Endothelial cell of umbilical vein (primary cell): ENCODE data around the gene MAP3K4. TPM values are rescaled to one million over a fixed set of nuclear protein-coding genes. Genes with fewer than 3 reads are reported as not detected.

Experiments
- BruUV-seq: library from RNA; stranded (reverse); fragments of 400-500 nt; replicated peaks from 2 replicates; lab custom pipeline; 2021; lab: Mats Ljungman, UMichigan
- CTCF ChIA-PET: fragments of 300-600, 350-600 bp; sonication (Branson Sonifier 250); formaldehyde crosslinking; loops from one replicate; lab custom pipeline; 2021; ENCODE audit warnings: antibody characterized with exemption, inconsistent platforms; lab: Charles Lee
- POLR2A ChIA-PET: fragments of 300-600, 350-600 bp; sonication (Branson Sonifier 250); formaldehyde crosslinking; loops from one replicate; lab custom pipeline; 2021; ENCODE audit warnings: antibody characterized with exemption, inconsistent platforms; lab: Charles Lee
- DNase-seq: peaks from one replicate; pipeline ENCODE4 v3.0.0-alpha.2; 2011; ENCODE audit warnings: low read depth, low spot score
- FAIRE-seq: peaks from 2 replicates; lab custom pipeline; 2011; peaks lifted over from hg19 to GRCh38; lab: Jason Lieb, UNC
- H2AFZ ChIP-seq: 2 replicates; pipeline ENCODE4 v1.6.0; 2012; ENCODE audit warnings: low read depth, low read length, control low read depth, inconsistent platforms
- H3K27ac ChIP-seq: 2 replicates; pipeline ENCODE4 v1.5.1; 2011; ENCODE audit warnings: low read depth, mild to moderate bottlenecking, control low read depth, low read length, moderate library complexity; ENCODE audit not compliant: insufficient read depth
- H3K27me3 ChIP-seq, 2 experiments: 2 replicates each; pipeline versions ENCODE4 v1.6.0 to v1.6.1; 2011; ENCODE audit warnings: low read length in 2 of 2, mixed read lengths in 1 of 2; ENCODE audit not compliant: control insufficient read depth in 2 of 2, insufficient read depth in 2 of 2
- H3K36me3 ChIP-seq, 2 experiments: 2 replicates in 1 of 2; 3 replicates in 1 of 2; pipeline ENCODE4 v1.5.1; 2011; ENCODE audit warnings: low read length in 2 of 2, mild to moderate bottlenecking in 1 of 2, moderate library complexity in 1 of 2; ENCODE audit not compliant: control insufficient read depth in 2 of 2, insufficient read depth in 2 of 2; ENCODE audit errors: extremely low read depth in 1 of 2
- H3K4me1 ChIP-seq: 3 replicates; pipeline ENCODE4 v1.5.1; 2011; ENCODE audit warnings: mild to moderate bottlenecking, low read length; ENCODE audit not compliant: control insufficient read depth, insufficient read depth; ENCODE audit errors: extremely low read depth
- H3K4me2 ChIP-seq: 2 replicates; pipeline ENCODE4 v1.6.1; 2011; ENCODE audit warnings: low read length, control low read depth, mixed read lengths; ENCODE audit not compliant: insufficient read depth
- H3K4me3 ChIP-seq, 3 experiments: fragments of 200-600 bp in 1 of 3; sonication (generic), shearing (Covaris generic) in 1 of 3; replicated peaks in 1 of 3; 2 replicates each; pipeline ENCODE4 v1.5.1; 2011 to 2016; ENCODE audit warnings: control low read depth in 3 of 3, low read length in 3 of 3, mild to moderate bottlenecking in 2 of 3, inconsistent platforms in 1 of 3, low read depth in 1 of 3, moderate library complexity in 1 of 3; ENCODE audit not compliant: insufficient read depth in 1 of 3
- H3K79me2 ChIP-seq: 2 replicates; pipeline ENCODE4 v1.6.0; 2012; ENCODE audit warnings: low read length, inconsistent platforms; ENCODE audit not compliant: control insufficient read depth, insufficient read depth
- H3K9ac ChIP-seq: replicated peaks from 2 replicates; pipeline ENCODE3; 2011; ENCODE audit warnings: low read length, control low read depth; ENCODE audit not compliant: insufficient read depth; ENCODE audit errors: extremely low read depth
- H3K9me1 ChIP-seq: replicated peaks from 3 replicates; pipeline ENCODE4 v1.6.0; 2011; ENCODE audit warnings: mild to moderate bottlenecking, low read length; ENCODE audit not compliant: control insufficient read depth, insufficient read depth; ENCODE audit errors: extremely low read depth
- H3K9me3 ChIP-seq: replicated peaks from 2 replicates; pipeline ENCODE4 v1.5.1; 2012; ENCODE audit warnings: low read length, inconsistent platforms; ENCODE audit not compliant: control insufficient read depth, insufficient read depth
- H4K20me1 ChIP-seq: replicated peaks from 2 replicates; pipeline ENCODE3; 2011; ENCODE audit warnings: mild to moderate bottlenecking, low read length; ENCODE audit not compliant: control insufficient read depth, insufficient read depth; ENCODE audit errors: extremely low read depth
- CTCF ChIP-seq, 2 donors: IDR thresholded peaks; 1 replicate in 1 of 2; 2 replicates in 1 of 2; pipeline ENCODE4 v1.5.1; 2011; ENCODE audit warnings: low read length in 2 of 2, mild to moderate bottlenecking in 2 of 2, moderate library complexity in 2 of 2, control low read depth in 1 of 2, inconsistent platforms in 1 of 2, low read depth in 1 of 2; ENCODE audit not compliant: insufficient read depth in 1 of 2; ENCODE audit errors: extremely low read depth in 1 of 2
- EZH2 ChIP-seq: IDR thresholded peaks from 2 replicates; pipeline ENCODE4 v1.6.1; 2012; ENCODE audit warnings: borderline replicate concordance, low read depth, mild to moderate bottlenecking, moderate library complexity, low read length, inconsistent platforms; ENCODE audit not compliant: severe bottlenecking
- FOS ChIP-seq: IDR thresholded peaks from 2 replicates; pipeline ENCODE4 v1.6.1; 2011; ENCODE audit warnings: mild to moderate bottlenecking, low read length, moderate library complexity, borderline replicate concordance; ENCODE audit not compliant: insufficient read depth
- GATA2 ChIP-seq: IDR thresholded peaks from 2 replicates; pipeline ENCODE4 v1.7.0; 2011; ENCODE audit warnings: low read depth, mild to moderate bottlenecking, moderate library complexity, mixed read lengths, low read length; ENCODE audit not compliant: insufficient read length, insufficient read depth
- JUN ChIP-seq: IDR thresholded peaks from 2 replicates; pipeline ENCODE4 v1.6.1; 2011; ENCODE audit warnings: borderline replicate concordance, low read depth; ENCODE audit not compliant: insufficient read length, insufficient read depth
- MAX ChIP-seq: IDR thresholded peaks from 2 replicates; pipeline ENCODE4 v1.6.1; 2011; ENCODE audit not compliant: insufficient read depth, insufficient read length
- MYC ChIP-seq: IDR thresholded peaks from one replicate; pipeline ENCODE4 v1.6.1; 2011; ENCODE audit warnings: mild to moderate bottlenecking, low read depth, low read length
- POLR2A ChIP-seq: IDR thresholded peaks from 2 replicates; pipeline ENCODE4 v1.6.1; 2012; ENCODE audit warnings: low read depth, mild to moderate bottlenecking, control low read depth, low read length
- POLR2AphosphoS5 ChIP-seq: IDR thresholded peaks from 2 replicates; pipeline ENCODE4 v1.6.1; 2012; ENCODE audit warnings: low read depth, mild to moderate bottlenecking, control low read depth, low read length, moderate library complexity; ENCODE audit not compliant: insufficient read depth
- dilution Hi-C: fragments of 300-500 bp; cut with MboI; formaldehyde crosslinking; loops from one replicate; pipeline ENCODE4 v1.15.0; 2019; ENCODE audit warnings: low sequenced_read_pairs; ENCODE audit not compliant: extremely low pct_ligation_motif_present
- intact Hi-C: fragments of 100-400 bp; cut with micrococcal nuclease; formaldehyde crosslinking; loops from one replicate; pipeline ENCODE4 v1.10.0; 2022
- polyA plus RNA-seq, 4 experiments: library from polyadenylated mRNA; depleted of rRNA in 3 of 4; stranded (reverse) in 3 of 4; unstranded in 1 of 4; fragments of >200 nt; gene quantifications; 2 replicates each; pipeline versions ENCODE4 v1.2.1 to v1.2.3, GENCODE V29; 2011 to 2012; ENCODE audit warnings: missing spikeins in 1 of 4
- total RNA-seq: library from RNA; stranded (reverse); gene quantifications from 2 replicates; pipeline ENCODE4 v1.2.3, GENCODE V29; 2021

The MAP3K4 gene
- total and polyA plus RNA-seq, 2 donors (not counting 3 experiments of a cell fraction or from before 2014, with no cell fraction given): 10.8 to 42.3 TPM

DNA sequence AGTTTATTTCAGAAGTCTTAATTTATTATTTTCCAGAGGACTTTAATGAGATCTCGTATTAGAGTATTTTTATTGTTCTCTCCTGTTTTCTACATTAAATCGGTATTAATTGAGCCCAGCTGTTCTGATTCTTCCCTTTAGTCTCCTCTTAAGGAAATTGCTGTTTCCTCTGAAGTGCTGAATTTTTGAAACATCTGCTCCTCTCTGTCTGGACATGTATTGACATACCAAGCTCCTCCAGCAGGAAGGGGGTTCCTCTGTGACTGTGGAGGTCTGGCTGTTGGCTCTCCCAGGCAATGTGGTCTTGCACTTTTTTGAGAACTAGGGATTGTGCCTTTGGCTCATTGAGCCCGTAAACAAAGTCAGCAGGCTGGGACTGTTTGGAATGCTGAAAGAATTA, 74.9 kb downstream of the MAP3K4 start:
- Histone ChIP-seq H3K4me2 (no peak overlapping the region), H3K36me3 (peaks cover 0 to 2% of the 10 kb centered on the region in 2 experiments), H3K9me1 (no peaks in the 10 kb centered on the region), H3K4me1 (no peaks in the 10 kb centered on the region), H3K9ac (no peak overlapping the region), H3K27me3 (no peaks in the 10 kb centered on the region), H4K20me1 (no peaks in the 10 kb centered on the region), H3K9me3 (no peaks in the 10 kb centered on the region), H3K27ac (no peak overlapping the region), H3K4me3 (no peak overlapping the region), H3K79me2 (peaks cover 2% of the 10 kb centered on the region), H2AFZ (no peak overlapping the region)
- intact Hi-C loops: no loop called here
- no peak for FAIRE-seq
- ChIA-PET CTCF (interaction anchor here (0.9 kb wide), 1 partner anchor 74 kb away, joined by 3 read pairs; no protein-coding TSS in a partner anchor), POLR2A (no interaction called here)
- DNase-seq: peak; percentile 12
- no TSS peak for BruUV-seq
- dilution Hi-C loops: no loop called here
- no peak for TF ChIP-seq POLR2AphosphoS5
- TF ChIP-seq MYC: no peak
- no peak for TF ChIP-seq JUN
- no peak for TF ChIP-seq MAX
- TF ChIP-seq GATA2: no peak
- no peak for TF ChIP-seq EZH2
- TF ChIP-seq POLR2A: no peak
- no peak for TF ChIP-seq FOS
- no peak for TF ChIP-seq CTCF (IDR thresholded peaks at IDR 0.05; ENCODE audit: extremely low read depth in 1 of 2, insufficient read depth in 1 of 2, low read depth in 1 of 2, low read length in 2 of 2)
